Thyroid gland (tissue), 4 donors: ENCODE data around the gene KCNAB2. TPM values are rescaled to one million over a fixed set of nuclear protein-coding genes. Genes with fewer than 3 reads are reported as not detected.

Source experiments
- DNase-seq, 2 donors: peaks; one replicate each; pipeline ENCODE4 v3.0.0-alpha.2; 2019
- H3K27ac ChIP-seq, 3 donors: fragments of 200-600 bp; sonication (generic); 1 replicate in 2 of 3; 2 replicates in 1 of 3; pipeline ENCODE4 v1.5.1; 2016 to 2019; ENCODE audit warnings: mild to moderate bottlenecking in 1 of 3, moderate library complexity in 1 of 3
- H3K27me3 ChIP-seq: fragments of 200-600 bp; sonication (generic); one replicate; pipeline ENCODE4 v1.5.1; 2019
- H3K36me3 ChIP-seq, 2 donors: fragments of 200-600 bp; sonication (generic); one replicate each; pipeline ENCODE4 v1.5.1; 2016 to 2019
- H3K4me1 ChIP-seq, 2 donors: fragments of 200-600 bp; sonication (generic); one replicate each; pipeline ENCODE4 v1.5.1; 2017 to 2019
- H3K4me3 ChIP-seq, 3 donors: fragments of 200-600 bp; sonication (generic); replicated peaks in 1 of 3; 1 replicate in 2 of 3; 2 replicates in 1 of 3; pipeline ENCODE4 v1.5.1; 2016; ENCODE audit warnings: mild to moderate bottlenecking in 1 of 3
- H3K9me3 ChIP-seq: fragments of 200-600 bp; sonication (generic); one replicate; pipeline ENCODE4 v1.5.1; 2017
- CTCF ChIP-seq, 6 experiments: fragments of 200-600 bp in 3 of 6; fragments of 450-650 bp in 3 of 6; sonication (generic) in 3 of 6; IDR thresholded peaks; one replicate each; pipeline ENCODE4 v1.5.1; 2016 to 2019; ENCODE audit warnings: antibody characterized with exemption in 6 of 6, mild to moderate bottlenecking in 2 of 6, inconsistent platforms in 1 of 6, moderate library complexity in 1 of 6
- POLR2A ChIP-seq, 2 donors: fragments of 450-650 bp; IDR thresholded peaks; one replicate each; pipeline ENCODE4 v1.6.1; 2017; ENCODE audit warnings: antibody characterized with exemption in 2 of 2, mild to moderate bottlenecking in 2 of 2, moderate library complexity in 1 of 2
- WGBS, 2 donors: methylation state at CpG; one replicate each; pipeline ENCODE4 v1.1.5; 2017; 5-methylcytosine and 5-hydroxymethylcytosine counted together
- intact Hi-C: fragments of 100-400 bp; cut with DNase I; formaldehyde crosslinking; loops from one replicate; pipeline ENCODE4 v1.15.1; 2023
- total RNA-seq, 4 donors: library from RNA; depleted of rRNA; stranded (reverse); fragments of >200 nt; gene quantifications; one replicate each; pipeline ENCODE4 v1.2.3, GENCODE V29; 2016

The KCNAB2 gene
- total RNA-seq, 4 donors from 2014 or later: 3.1 to 7.3 (median 6.1) TPM

- H3K27me3 ChIP-seq: no peaks in the 10 kb centered on the region
- TF ChIP-seq CTCF (IDR thresholded peaks at IDR 0.05): no peak
- no peak for TF ChIP-seq POLR2A (IDR thresholded peaks at IDR 0.05)
- H3K27ac ChIP-seq: no peak overlapping the region
- WGBS, 2 donors: 75 to 92% methylated on average over 8 to 10 of the region's 10 CpGs
- no peaks in the 10 kb centered on the region for H3K4me1 ChIP-seq
- H3K4me3 ChIP-seq: no peak overlapping the region
- H3K36me3 ChIP-seq: no peaks in the 10 kb centered on the region
- H3K9me3 ChIP-seq: no peaks in the 10 kb centered on the region
- DNase-seq: no peak
- intact Hi-C loops: no loop called here
Measured at GRCh38 chr1:6123816-6124215, 78.1 kb downstream of the KCNAB2 start.

- no peak for TF ChIP-seq POLR2A (IDR thresholded peaks at IDR 0.05)
- no peak for TF ChIP-seq CTCF (IDR thresholded peaks at IDR 0.05)
- DNase-seq: no peak
- no peak overlapping the region for H3K27ac ChIP-seq
- no peaks in the 10 kb centered on the region for H3K36me3 ChIP-seq
- H3K4me1 ChIP-seq: no peaks in the 10 kb centered on the region
- intact Hi-C loops: no loop called here
- WGBS, 2 donors: 80 to 81% methylated on average over 4 to 5 of the region's 12 CpGs
- no peak overlapping the region for H3K4me3 ChIP-seq
- no peaks in the 10 kb centered on the region for H3K27me3 ChIP-seq
- no peaks in the 10 kb centered on the region for H3K9me3 ChIP-seq
Measured at GRCh38 chr1:6124341-6124740, 78.7 kb downstream of the KCNAB2 start.

- H3K4me3 ChIP-seq: no peak overlapping the region
- WGBS, 2 donors: 81 to 90% methylated on average over 12 to 21 of the region's 21 CpGs
- H3K4me1 ChIP-seq: no peaks in the 10 kb centered on the region
- H3K36me3 ChIP-seq: no peaks in the 10 kb centered on the region
- TF ChIP-seq POLR2A (IDR thresholded peaks at IDR 0.05) (no peak), CTCF (IDR thresholded peaks at IDR 0.05) (no peak)
- no peaks in the 10 kb centered on the region for H3K9me3 ChIP-seq
- intact Hi-C loops: no loop called here
- H3K27me3 ChIP-seq: no peaks in the 10 kb centered on the region
- H3K27ac ChIP-seq: no peak overlapping the region
- no peak for DNase-seq
Measured at GRCh38 chr1:6124746-6125365, 79.2 kb downstream of the KCNAB2 start.

GRCh38 chr1:6125366-6125765, 79.7 kb downstream of the KCNAB2 start:
- H3K27me3 ChIP-seq: no peaks in the 10 kb centered on the region
- no peaks in the 10 kb centered on the region for H3K4me1 ChIP-seq
- no peak for DNase-seq
- no peaks in the 10 kb centered on the region for H3K36me3 ChIP-seq
- intact Hi-C loops: no loop called here
- no peak overlapping the region for H3K4me3 ChIP-seq
- H3K9me3 ChIP-seq: no peaks in the 10 kb centered on the region
- H3K27ac ChIP-seq: no peak overlapping the region
- TF ChIP-seq POLR2A (IDR thresholded peaks at IDR 0.05) (no peak), CTCF (IDR thresholded peaks at IDR 0.05) (no peak)
- WGBS, 2 donors: 71 to 74% methylated on average over 14 to 15 of the region's 15 CpGs

DNA sequence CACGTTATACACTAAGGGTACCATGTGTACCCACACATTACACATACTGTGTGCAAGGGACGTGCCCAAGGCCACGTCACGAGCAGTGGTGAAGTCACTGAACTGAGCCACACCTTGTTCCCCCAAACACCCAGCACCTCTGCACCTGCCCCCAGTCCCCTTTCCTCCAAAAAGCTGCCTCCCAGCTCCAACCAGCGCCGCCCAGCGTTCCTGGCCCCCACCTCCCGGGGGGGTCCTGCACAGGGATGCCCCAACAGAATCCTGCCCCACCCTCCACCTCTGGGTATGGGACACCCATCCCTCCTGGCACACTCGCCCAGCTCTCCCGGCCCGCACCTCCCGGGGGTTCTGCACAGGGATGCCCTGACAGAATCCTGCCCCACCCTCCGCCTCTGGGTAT, 80.3 kb downstream of the KCNAB2 start:
- WGBS, 2 donors: 87 to 88% methylated on average over 13 of the region's 13 CpGs
- DNase-seq: no peak

More for the DNA sequence above, 80.3 kb downstream of the KCNAB2 start:
- Histone ChIP-seq H3K27me3 (no peaks in the 10 kb centered on the region), H3K4me1 (no peaks in the 10 kb centered on the region), H3K9me3 (no peaks in the 10 kb centered on the region), H3K27ac (no peak overlapping the region), H3K36me3 (no peaks in the 10 kb centered on the region), H3K4me3 (no peak overlapping the region)
- intact Hi-C loops: no loop called here
- TF ChIP-seq POLR2A (IDR thresholded peaks at IDR 0.05): no peak
- no peak for TF ChIP-seq CTCF (IDR thresholded peaks at IDR 0.05)
